GM18499 (cell line): Measurements from ENCODE around the gene TUSC2.

Experiments used
- ATAC-seq: cut with Tn5 transposase; IDR thresholded peaks from one replicate; pipeline ENCODE4 v1.9.1; 2021; ENCODE audit warnings: moderate number of reproducible peaks; ENCODE audit not compliant: insufficient read depth, unreplicated experiment

Gene TUSC2

DNA sequence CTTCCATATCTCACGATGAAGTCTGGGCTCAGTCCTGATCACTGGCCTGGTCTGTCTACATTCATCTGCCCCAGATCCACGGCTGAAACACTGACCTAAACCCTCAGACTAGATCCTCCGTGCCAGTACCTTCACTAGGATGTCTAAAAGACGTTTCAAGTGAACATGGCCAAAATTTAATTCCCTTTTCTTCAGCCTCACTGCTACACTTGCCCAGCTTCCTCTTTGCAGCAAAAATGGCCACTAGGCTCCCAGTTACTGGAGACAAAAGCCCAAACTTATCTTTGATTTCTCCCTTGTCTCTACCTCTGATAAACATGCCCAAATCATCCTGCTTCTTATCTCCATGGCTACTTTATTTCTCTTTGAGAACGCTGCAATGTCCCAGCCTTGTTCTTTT lies 10.9 kb upstream of the TUSC2 start:
- ATAC-seq, result no peak

DNA sequence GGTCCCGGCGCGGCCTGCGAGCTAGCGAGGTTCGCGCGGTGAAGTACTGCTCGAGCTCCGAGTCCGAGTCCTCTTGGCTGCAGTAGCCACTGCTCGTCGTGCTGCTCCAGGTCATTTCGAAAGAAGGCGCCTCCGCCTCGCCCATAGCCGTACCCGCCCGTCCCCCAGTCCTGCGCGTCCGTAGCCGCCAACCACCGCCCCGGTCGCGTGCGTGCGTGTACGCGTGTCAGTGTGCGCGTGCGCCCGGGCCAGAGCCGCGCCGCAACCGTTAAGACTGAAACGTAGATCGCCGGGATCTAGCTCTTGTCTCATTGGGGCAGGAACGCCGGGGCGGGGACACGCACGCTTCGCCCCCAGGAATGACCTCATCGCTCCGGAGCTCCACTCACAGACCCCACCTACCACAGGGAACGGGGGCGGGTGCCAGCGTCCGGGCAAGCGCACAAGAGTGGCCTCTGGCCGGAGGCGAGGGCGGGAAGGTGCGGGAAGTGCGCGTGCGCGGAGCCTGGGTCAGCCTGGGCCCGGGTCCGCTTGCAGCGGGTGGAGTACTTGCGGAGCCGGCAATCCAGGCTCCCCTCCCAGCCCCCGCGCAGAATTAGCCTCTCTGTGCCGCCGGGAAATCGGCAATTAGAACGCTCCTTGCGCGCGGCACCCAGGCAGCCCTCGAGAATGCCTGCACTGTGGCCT lies 9.3 kb upstream of the TUSC2 start:
- peak; percentile 64 for ATAC-seq

DNA sequence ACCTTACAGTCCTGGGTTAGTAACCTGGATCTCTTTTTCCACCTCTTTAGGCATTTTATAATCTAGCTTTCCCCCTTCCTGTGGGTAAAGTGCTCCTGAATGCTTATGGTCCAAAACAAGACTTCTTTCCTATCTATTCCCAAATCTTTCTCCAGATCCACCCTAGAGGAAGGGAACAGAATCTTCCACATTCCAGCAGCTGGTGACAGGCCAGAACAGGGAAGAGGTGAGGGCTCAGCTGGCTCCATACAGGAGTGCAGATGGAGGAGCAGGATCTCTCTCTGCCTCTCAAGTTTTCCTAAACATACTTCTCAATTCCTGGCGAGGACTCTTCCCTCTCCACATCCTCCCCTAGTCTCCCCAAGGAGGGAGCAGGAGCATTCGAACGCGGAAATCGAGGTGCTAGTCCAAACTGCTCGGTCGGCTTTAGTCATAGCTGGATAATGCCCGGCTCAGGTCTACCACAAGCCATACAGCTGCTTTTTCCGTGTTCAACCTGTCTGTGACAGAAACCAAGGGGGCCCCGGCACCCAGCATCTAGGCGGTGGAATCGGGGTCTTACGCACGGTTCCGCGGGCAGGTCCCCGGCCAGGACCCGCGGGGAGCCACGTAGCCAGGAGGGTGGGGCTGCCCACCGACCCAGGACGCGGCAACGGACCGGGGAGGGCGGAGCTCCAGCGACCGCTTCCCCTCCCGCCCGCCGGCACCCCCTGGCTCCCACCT lies 8.6 kb upstream of the TUSC2 start:
- ATAC-seq, result no peak

DNA sequence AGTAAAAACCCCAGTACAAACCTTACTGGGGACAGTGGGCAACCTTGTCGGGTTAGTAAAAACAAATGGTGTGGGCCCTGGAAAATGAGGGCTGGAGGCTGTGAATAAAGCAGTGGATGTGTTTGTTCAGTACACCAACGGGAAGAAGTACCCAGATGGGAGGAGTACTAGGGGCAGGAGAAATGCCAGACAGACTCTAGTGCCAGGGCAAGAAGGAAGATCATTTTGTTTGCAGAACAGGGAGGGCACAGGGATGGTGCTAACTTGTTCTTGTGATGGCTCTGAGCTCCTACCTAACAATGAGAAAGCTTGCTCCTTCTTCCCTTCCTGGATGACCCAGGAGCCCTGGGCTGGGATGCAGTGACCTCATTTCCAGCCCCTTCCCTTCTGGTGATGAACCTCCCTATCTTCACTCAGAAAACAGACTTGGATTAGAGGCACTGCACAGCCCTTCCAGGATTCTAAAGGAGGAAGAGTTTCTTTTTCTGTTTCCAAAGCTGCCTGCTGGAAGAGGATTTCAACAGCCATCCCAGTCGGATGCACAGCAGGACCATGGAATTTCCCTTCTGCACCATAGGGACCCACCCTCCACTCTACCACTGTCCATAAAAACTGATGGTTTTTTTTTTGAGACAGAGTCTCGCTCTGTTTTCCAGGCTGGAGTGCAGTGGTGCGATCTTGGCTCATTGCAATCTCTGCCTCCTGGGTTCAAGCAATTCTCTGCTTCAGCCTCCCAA lies 6.5 kb upstream of the TUSC2 start:
- no peak for ATAC-seq

DNA sequence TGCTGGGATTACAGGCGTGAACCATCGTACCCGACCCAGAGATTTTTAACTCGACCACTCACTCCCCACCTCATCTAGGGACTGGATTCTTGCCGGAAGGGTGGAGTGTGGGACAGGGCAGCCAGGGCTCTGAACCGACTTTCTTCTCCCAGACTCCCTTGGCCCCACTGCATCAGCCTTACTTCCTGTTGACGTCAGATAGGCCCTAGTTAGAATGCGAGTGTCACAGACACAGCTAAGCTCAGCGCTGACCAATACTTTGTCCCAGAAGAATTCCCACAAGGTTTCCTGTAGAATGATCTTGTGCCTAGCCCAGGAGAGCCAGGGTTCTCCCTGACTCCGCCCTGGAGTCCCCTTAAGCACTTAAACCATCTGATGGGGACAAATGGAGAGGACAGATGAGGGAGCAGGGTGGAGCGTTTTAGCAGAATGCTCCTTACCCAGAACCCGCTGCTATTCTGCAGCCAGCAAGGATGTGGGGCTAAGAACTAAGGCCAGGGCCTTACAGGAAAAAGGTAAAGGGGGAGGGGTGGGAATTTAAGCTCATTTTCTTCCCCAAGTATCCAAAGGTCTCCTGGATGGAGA lies 5.8 kb upstream of the TUSC2 start:
- no peak for ATAC-seq

DNA sequence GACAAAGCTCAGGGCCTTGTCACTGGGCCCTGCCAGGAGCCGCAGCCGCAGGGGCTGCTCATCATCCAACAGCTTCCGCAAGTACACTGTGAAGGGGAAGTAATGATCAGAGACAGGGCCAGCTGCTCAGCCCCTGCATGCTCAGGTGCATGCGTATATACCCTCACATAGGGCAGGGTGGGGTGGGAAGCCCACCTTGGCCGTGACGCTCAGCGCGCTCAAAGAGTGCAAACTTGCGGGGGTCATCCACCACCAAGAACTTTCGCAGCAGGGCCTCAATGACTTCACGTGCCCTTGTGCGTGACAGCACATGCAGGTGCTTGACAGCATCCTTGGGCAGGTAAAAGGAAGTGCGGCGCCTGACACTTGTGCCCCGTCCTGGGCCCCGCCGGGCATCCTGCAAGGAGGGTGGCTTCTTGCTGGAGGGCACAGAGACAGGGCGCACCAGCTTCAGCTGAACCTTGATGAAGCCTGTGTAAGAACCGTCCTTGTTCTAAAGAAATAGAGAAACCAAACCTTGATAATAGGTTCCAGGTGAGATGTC lies 3.4 kb upstream of the TUSC2 start:
- no peak for ATAC-seq

DNA sequence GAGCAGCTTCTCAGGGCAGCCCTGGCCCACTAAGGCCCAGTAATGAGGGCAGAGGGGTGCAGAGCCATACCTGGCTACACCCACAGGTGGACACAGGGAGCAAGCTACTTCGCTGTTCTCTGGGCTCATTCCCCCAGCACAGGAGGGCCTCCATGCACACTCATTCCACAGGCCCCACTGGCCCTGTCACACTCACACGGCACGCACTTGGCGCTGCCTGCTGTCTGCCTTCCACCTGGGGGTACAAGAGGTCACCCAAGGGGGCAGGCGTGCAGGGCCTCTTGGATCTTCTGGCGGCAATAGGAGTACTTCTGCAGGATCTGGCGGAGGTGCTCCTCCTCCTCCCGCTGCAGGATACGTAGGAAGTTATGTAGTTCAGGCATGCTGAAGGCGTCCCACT lies 2.3 kb upstream of the TUSC2 start:
- ATAC-seq, result no peak

DNA sequence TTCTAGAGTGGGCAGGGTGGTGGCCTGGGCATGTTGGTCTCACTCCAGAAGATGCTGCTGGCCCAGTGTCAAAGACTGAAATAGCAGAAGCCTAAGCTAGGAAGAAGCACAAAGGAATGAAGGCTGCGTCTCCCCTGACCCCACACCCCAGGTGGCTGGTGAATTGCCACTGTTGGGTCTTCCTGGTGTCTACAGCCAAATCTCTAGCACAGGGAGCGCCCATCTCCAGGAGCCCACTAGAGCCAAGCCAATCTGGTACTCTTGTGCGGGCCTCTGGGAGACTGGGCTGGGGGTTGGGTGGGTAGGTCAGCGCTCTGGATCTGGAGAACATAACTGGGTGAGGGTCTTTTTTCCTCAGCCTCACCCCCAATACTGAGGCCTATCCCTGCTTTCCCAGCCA lies 894 bp downstream of the TUSC2 start:
- no peak for ATAC-seq

DNA sequence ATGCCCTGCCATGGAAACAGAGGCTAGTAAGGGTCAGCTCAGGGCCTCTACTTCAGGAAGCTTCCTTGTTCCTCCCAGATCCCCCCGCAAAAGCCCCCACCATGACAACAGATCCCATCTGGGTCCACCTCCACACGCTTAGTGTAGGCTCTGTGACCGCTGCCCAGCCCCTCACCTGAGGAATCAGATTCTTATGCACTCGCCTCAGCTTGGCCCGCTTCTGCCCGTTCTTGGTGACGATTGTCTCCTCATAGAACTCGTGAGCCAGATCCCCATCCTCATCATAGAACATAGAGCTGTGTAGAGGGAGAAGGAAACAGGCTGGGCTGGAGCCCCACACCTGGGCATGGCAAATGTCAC lies 1.9 kb downstream of the TUSC2 start:
- ATAC-seq, result no peak

DNA sequence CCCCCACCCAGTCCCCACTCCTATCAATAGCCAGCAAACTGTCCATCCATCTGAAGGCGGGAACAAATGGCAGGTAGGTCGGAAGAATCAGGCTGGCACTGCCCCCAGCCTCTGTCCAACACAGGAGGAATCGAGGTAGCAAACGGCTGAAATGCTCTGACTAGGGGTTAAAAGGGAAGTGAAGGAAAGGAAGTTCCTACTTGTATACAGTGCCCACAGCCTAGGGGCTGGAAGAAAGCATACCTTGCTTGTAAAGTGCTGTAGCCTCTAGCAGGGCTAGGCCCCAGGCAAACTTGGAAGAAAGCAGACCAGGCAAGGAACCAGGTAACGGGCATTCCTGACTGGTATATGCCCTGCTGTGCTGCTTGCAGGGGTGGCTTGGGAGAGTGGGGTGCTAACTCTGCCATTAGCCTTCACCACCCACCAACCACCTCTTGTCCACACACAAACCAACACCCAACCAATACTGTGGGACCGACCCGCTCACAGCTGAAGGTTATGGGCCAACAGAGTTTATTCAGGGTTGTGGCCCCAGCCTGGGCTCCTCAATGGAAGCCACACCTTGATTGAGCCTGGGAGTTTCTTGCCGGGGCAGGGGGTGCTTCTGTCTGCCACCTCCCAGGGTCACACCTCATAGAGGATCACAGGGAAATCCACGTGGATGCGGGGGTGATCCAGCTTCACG lies 2.4 kb downstream of the TUSC2 start:
- no peak for ATAC-seq

DNA sequence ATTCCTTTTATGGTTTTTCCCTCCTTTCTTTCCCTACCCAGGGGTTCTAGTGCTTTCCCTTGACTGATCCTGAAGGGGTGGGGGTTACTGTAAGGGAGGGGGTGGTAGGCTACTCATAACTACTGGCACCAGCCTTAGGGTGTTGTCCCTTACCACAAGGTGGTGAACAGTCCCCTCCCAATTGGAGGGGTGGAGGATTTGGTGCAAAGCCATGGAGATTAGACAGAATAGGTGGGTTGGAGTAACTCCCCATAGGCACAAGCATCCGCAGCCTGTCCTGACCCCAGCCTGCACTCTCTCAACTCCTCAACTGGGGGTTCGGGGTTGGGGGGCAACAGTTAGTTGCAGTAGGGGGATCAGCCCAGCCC lies 2.9 kb downstream of the TUSC2 start:
- ATAC-seq, result no peak

DNA sequence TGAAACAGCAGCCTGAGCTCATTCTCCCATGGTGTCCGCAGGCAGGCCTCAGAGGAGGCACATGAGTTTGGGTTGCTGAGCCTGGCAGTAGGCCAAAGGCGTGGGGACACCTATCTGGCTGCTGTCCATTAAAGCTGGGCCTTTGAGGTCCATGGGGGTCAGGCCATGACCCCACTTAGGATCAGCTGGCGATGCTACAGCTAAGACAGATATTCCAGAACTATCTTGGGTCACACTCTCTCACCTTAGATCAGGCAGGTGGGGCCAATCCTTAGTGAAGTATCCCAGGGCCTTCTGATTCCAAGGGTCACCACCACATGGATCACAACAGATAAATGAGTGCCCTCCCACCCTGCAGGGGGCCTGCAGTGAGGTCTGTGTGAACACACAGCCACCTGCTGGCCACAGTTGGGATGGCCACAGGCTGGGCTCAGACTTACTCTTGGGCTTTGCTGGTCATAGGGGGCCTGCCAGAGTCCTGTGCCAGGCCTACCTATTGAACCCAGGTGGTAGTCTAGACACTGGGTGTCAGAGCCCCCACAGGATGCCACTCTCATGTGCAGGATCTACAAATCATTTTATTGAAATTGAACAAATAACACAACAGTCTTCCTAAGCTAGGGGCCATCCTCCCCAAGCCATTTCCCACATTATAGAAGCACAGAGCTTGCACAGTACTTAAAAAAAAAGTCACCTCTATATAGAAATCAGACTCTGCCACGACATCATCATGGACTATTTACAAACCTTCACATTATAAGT lies 3.5 kb downstream of the TUSC2 start:
- no peak for ATAC-seq

DNA sequence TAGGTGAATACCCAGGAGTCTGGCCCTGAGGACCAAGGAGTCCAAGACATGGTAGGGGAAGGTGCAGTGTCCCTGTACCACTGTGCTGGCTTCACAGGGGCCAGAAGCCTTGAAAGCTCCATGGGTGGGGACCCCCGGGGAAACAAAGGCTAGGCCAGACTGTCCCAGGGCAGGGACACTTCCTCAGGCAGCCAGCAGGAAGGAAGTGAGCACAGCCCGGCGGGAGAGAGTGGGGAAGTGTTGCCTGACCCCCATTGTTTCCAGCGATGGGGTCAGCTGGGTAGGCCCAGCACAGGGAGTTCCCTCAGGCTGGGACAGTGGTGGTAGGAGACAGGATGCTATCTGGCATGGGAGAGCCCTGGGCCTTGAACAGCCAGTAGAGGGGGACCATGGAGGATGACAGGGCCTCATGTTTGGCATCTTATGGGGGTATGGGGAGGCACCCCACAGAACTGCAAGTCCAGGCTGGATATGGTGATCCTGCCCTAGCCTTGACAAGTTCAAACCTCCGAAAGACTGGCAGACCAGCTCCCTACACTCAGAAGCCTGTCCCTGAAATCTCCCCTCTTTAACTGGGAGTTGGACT lies 4.3 kb downstream of the TUSC2 start:
- no peak for ATAC-seq

DNA sequence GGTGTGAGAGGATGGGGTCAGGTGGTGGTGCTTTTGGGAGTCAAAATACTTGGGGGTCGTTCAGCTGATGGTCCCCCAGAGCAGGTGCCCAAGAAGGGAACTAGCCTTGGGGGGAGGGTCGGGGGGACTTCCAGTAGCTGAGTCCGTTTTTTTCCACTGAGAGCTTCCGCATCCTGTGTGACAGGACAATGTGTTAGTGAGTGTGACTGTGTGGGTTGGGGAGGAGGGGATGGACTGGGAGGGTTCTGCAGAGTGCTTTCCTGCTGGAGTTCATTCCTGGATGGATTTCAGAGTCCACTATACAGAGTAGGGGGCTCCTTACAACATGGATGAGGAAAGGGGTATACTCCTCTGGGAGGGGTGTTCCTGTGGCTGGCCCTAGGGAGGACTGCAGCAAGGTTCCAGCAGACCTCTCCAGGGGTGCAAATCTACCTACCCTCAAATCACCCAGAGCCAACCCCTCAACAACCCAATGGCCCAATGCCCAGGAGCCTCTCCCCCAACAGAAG lies 4.9 kb downstream of the TUSC2 start:
- ATAC-seq, result no peak

DNA sequence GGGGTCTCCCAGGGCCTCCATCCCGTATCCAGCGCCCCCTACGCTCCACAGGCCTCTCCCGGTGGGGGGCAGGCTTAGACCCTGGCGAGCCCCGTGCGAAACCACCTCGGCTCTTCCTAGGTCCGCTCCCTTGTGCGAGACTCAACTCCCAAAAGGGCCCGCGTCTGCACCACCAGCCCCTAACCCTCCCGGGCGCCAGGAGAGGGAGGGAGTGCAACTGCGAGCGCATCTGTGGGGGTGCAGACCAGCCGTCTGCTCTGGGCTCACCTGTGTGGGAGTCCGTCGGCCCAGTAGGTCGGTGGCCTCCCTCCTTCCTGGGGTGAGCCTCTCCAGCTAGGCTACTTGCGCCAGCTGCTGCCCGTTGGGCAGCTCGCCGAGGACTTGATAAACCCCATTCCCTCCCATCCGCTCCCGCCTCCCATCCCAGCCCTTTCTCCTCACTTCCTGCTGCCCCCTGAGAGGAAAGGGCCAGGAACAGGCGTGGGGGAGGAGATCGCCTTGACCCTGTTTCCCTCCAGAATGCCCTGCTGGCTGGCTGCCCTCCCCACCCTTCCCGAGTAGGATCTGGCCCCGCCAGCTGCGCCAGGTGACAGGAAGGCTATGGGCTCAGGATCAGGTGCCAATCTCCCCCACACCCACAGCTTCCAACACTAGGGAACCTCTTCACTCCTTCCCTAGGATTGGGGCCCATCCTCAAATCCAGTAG lies 5.5 kb downstream of the TUSC2 start, which contains the start of gene HYAL2:
HYAL2 (minus strand) TSS at position 360 of the 706 bp plus-strand sequence. CDS start 2,256 bp downstream, outside the sequence.
- ATAC-seq, result no peak

DNA sequence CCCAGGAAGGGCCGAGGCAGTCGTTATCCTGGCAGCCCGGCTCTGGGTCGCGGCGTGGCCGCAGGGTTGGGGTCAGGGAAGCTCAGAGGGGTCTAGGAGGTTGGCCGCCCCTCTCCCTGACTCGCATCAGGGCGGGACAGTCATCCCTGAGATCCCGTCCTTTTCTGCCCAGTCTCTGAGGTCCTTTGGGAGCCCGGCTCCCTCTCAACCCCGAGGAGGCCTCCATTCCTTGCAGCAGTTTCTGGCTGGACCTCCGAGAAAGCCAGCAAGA lies 6.0 kb downstream of the TUSC2 start:
- no peak for ATAC-seq

DNA sequence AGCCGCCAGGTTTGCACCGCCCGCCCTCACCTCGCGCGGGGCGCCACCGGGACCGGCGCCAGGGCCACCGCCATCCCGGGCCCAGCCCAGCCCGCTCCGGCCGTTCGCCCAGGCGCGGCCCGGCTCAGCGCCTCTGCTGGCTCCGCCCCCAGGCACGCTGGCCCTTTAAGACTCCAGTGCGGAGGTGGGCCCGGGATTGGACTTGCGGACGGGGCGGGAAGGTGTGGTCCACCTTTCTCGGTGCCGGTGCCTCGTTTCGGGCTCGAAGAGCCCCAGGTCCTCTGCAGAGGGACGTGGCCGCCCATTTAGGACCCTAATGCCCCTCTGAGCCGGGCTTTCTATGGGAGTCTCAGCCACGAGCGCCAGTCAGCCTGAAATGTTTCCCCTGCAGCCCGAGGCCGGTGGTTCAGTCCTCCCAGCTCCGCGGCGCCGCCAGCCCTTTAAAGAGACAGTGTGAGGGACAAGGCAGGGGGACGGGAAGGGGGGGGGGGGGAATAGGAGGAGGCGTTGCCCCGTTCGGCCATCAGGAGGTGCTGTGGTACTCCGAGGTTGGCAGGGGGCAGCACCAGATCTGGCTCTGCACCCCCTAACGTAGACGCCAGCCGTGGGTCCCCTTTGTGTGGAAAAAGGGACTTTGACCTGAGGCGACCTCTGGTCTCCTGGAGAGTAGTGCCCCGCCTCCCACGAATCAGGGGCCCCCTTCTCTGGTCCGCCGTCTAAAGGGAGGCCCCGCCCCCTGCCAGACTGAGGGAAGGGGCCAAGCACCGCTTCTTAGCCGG lies 6.5 kb downstream of the TUSC2 start:
- no peak for ATAC-seq

DNA sequence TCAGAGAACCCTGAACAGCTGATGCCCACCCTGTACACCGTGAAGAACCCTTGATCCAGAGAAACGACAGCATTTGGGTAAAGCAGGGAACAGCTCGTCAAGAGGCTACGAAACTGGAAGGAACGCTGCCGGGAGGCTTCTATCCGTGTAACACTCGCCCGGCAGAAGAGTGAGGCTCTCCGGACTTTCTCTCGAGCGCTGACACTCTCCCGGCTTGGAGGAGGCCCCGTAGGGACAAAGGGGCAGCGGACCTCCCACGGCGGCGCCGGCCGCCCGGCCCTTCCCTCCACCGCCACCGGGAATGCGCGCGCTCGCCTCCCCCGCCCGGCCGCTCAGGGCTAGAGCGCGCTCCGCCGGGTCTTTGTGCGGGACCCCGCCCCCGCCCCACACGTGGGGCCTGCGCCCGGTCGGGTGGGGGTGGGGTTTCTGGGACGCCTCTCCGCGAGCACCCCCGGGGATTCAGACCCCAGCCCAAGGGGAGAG lies 7.1 kb downstream of the TUSC2 start:
- ATAC-seq, result no peak
